Nephron (organoid): ENCODE measurements around the gene TSPAN16.
A peak's percentile ranks its signal among the peaks of the same experiment; 100 is the strongest.

ENCODE experiments used
- H3K27ac Mint-ChIP-seq, 3 experiments: 2 replicates each; pipeline ENCODE4 v1.8.0; 2020; ENCODE audit warnings: mixed read lengths in 3 of 3, mild to moderate bottlenecking in 2 of 3, moderate library complexity in 1 of 3
- H3K27me3 Mint-ChIP-seq: 2 replicates; pipeline ENCODE4 v1.8.0; 2021; ENCODE audit warnings: low read depth, mild to moderate bottlenecking, moderate library complexity, mixed read lengths
- H3K36me3 Mint-ChIP-seq: 2 replicates; pipeline ENCODE4 v1.8.0; 2020; ENCODE audit warnings: low read depth, mixed read lengths
- H3K4me1 Mint-ChIP-seq: 2 replicates; pipeline ENCODE4 v1.8.0; 2020; ENCODE audit warnings: mixed read lengths
- H3K4me3 Mint-ChIP-seq, 3 experiments: 2 replicates each; pipeline ENCODE4 v1.8.0; 2020; ENCODE audit warnings: mild to moderate bottlenecking in 3 of 3, mixed read lengths in 3 of 3, moderate library complexity in 2 of 3
- H3K9me3 Mint-ChIP-seq: 2 replicates; pipeline ENCODE4 v1.8.0; 2020; ENCODE audit warnings: mixed read lengths
- TF ChIP-seq, protein P1 (sequence below), 3 experiments: fragments of 200-600 bp; sonication (generic); IDR thresholded peaks; one replicate each; pipeline ENCODE4 v1.5.0; 2021; ENCODE audit warnings: antibody characterized with exemption in 3 of 3; ENCODE audit not compliant: unreplicated experiment in 3 of 3

The TSPAN16 gene, protein sequence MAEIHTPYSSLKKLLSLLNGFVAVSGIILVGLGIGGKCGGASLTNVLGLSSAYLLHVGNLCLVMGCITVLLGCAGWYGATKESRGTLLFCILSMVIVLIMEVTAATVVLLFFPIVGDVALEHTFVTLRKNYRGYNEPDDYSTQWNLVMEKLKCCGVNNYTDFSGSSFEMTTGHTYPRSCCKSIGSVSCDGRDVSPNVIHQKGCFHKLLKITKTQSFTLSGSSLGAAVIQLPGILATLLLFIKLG

DNA sequence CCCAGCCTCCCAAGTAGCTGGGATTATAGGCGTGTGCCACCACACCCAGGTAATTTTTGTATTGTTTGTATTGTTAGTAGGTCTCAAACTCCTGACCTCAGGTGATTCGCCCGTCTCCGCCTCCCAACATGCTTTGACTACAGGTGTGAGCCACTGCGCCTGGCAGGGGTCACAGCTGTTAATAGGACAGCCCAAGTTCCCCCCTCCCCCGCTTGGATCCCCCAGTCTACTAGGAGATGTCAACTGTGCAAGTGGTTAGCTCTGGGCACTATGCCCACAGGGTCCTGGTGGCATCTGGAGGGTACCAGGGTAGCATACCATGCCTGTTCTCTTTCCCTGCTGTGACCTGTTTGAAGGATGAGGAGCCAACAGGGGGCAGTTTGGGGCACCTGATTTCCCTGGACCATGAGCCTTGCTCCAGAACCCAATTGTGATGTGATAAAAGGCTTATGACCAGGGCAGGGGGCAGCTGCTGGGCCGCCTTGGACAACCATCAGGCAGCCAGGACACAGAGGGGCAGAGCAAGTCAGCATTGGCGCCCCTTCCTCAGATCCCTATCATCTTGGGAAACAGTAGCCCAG lies at the start of gene TSPAN16:
TSPAN16 (plus strand) TSS at position 496 of the 581 bp plus-strand sequence. CDS start 138 bp downstream, outside the sequence.
- peaks cover 4% of the 10 kb centered on the region for H3K27me3 Mint-ChIP-seq
- peaks cover 12% of the 10 kb centered on the region for H3K4me1 Mint-ChIP-seq
- TF ChIP-seq, protein P1, sequence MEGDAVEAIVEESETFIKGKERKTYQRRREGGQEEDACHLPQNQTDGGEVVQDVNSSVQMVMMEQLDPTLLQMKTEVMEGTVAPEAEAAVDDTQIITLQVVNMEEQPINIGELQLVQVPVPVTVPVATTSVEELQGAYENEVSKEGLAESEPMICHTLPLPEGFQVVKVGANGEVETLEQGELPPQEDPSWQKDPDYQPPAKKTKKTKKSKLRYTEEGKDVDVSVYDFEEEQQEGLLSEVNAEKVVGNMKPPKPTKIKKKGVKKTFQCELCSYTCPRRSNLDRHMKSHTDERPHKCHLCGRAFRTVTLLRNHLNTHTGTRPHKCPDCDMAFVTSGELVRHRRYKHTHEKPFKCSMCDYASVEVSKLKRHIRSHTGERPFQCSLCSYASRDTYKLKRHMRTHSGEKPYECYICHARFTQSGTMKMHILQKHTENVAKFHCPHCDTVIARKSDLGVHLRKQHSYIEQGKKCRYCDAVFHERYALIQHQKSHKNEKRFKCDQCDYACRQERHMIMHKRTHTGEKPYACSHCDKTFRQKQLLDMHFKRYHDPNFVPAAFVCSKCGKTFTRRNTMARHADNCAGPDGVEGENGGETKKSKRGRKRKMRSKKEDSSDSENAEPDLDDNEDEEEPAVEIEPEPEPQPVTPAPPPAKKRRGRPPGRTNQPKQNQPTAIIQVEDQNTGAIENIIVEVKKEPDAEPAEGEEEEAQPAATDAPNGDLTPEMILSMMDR (IDR thresholded peaks at IDR 0.05; ENCODE audit: unreplicated experiment in 3 of 3): no peak
- H3K4me3 Mint-ChIP-seq: no peak within 1 kb of the TSS
- peak within 1 kb of the TSS; percentile 28 to 97 (median 40) for H3K27ac Mint-ChIP-seq
- no peaks in the 10 kb centered on the region for H3K36me3 Mint-ChIP-seq
- H3K9me3 Mint-ChIP-seq: no peaks in the 10 kb centered on the region

- H3K9me3 Mint-ChIP-seq: no peaks in the 10 kb centered on the region
- H3K4me3 Mint-ChIP-seq: no peak overlapping the region
- peaks cover 18% of the 10 kb centered on the region for H3K4me1 Mint-ChIP-seq
- peak overlapping the region in 2 of 3 experiments; percentile 28 to 47 for H3K27ac Mint-ChIP-seq
- TF ChIP-seq, protein P1 (IDR thresholded peaks at IDR 0.05; ENCODE audit: unreplicated experiment in 3 of 3): no peak
- peaks cover 28% of the 10 kb centered on the region for H3K36me3 Mint-ChIP-seq
- no peaks in the 10 kb centered on the region for H3K27me3 Mint-ChIP-seq
Observed at GRCh38 chr19:11246941-11247340, 49.0 kb upstream of the TSPAN16 start.

- peak overlapping the region in 1 of 3 experiments; percentile 66 for H3K27ac Mint-ChIP-seq
- H3K4me1 Mint-ChIP-seq: peaks cover 18% of the 10 kb centered on the region
- no peaks in the 10 kb centered on the region for H3K27me3 Mint-ChIP-seq
- H3K4me3 Mint-ChIP-seq: no peak overlapping the region
- H3K36me3 Mint-ChIP-seq: peaks cover 28% of the 10 kb centered on the region
- TF ChIP-seq, protein P1 (IDR thresholded peaks at IDR 0.05; ENCODE audit: unreplicated experiment in 3 of 3): no peak
- no peaks in the 10 kb centered on the region for H3K9me3 Mint-ChIP-seq
Observed at GRCh38 chr19:11247391-11247790, 48.6 kb upstream of the TSPAN16 start.

GRCh38 chr19:11247934-11248333 lies 48.0 kb upstream of the TSPAN16 start:
- peaks cover 24% of the 10 kb centered on the region for H3K36me3 Mint-ChIP-seq
- H3K4me1 Mint-ChIP-seq: peaks cover 18% of the 10 kb centered on the region
- H3K4me3 Mint-ChIP-seq: no peak overlapping the region
- H3K27me3 Mint-ChIP-seq: no peaks in the 10 kb centered on the region
- H3K9me3 Mint-ChIP-seq: no peaks in the 10 kb centered on the region
- TF ChIP-seq, protein P1 (IDR thresholded peaks at IDR 0.05; ENCODE audit: unreplicated experiment in 3 of 3): no peak
- H3K27ac Mint-ChIP-seq: peak overlapping the region in 2 of 3 experiments; percentile 64 to 66

DNA sequence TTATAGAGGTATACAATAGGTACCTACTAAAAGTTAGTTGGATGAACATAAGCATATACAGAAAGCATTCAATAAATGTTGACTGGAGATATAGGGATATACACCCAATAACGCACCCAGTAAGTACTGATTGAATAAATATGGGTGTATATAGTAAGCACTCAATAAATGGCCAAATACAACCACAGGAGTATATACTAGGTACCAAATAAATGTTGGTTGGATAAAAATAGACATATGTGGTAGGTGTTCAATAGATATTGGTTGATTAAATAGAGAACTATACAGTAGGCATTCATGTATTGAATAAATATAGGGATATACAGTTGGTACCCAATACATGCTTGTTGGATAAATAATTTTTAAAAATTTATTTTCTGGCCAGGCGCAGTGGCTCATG lies 47.1 kb upstream of the TSPAN16 start:
- H3K9me3 Mint-ChIP-seq: no peaks in the 10 kb centered on the region
- peaks cover 14% of the 10 kb centered on the region for H3K4me1 Mint-ChIP-seq
- H3K27me3 Mint-ChIP-seq: no peaks in the 10 kb centered on the region
- H3K36me3 Mint-ChIP-seq: peaks cover 20% of the 10 kb centered on the region
- TF ChIP-seq, protein P1 (IDR thresholded peaks at IDR 0.05; ENCODE audit: unreplicated experiment in 3 of 3): no peak
- no peak overlapping the region for H3K4me3 Mint-ChIP-seq
- no peak overlapping the region for H3K27ac Mint-ChIP-seq

DNA sequence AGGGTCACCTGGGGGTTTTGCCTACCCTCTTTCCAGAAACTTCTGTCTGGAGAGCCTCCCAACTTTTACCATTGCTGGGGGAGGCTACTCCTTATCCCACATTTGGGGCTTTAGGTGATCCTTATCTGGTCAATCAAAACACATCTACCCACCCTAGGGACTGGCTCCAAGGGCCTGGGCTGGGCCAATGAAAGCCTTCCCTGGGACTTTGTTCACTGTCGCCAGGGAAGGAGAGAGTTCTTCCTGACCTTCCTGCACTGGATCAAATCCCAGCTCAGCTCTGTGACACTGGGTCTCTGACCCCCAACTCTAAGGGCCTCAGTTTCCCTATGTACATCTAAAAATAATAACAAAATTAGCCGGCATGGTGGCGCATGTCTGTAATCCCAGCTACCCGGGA lies 44.7 kb upstream of the TSPAN16 start:
- TF ChIP-seq, protein P1 (IDR thresholded peaks at IDR 0.05; ENCODE audit: unreplicated experiment in 3 of 3): no peak
- no peak overlapping the region for H3K4me3 Mint-ChIP-seq
- no peaks in the 10 kb centered on the region for H3K9me3 Mint-ChIP-seq
- H3K4me1 Mint-ChIP-seq: peaks cover 18% of the 10 kb centered on the region
- no peak overlapping the region for H3K27ac Mint-ChIP-seq
- H3K36me3 Mint-ChIP-seq: peaks cover 20% of the 10 kb centered on the region
- no peaks in the 10 kb centered on the region for H3K27me3 Mint-ChIP-seq
